Measurements from ENCODE around the gene CETP.

Gene CETP

DNA sequence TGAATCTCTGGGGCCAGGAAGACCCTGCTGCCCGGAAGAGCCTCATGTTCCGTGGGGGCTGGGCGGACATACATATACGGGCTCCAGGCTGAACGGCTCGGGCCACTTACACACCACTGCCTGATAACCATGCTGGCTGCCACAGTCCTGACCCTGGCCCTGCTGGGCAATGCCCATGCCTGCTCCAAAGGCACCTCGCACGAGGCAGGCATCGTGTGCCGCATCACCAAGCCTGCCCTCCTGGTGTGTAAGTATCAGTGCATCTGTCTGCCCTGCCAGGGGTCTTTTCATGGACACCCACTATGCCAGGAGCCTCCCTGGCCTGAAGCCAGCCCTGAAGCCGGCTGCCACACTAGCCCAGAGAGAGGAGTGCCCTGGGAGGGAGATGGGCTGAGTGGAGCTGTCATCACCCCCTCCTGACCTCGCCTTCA, at the start of gene CETP:
CETP (plus strand) TSS at position 100 of the 431 bp plus-strand sequence; CDS start at position 130, 30 bp downstream.
- no peak within 1 kb of the TSS for H3K4me3 ChIP-seq (ENCODE audit: low read length)
- no peak for TF ChIP-seq ZNF274 (IDR thresholded peaks at IDR 0.05; ENCODE audit: low read depth, low read length)

DNA sequence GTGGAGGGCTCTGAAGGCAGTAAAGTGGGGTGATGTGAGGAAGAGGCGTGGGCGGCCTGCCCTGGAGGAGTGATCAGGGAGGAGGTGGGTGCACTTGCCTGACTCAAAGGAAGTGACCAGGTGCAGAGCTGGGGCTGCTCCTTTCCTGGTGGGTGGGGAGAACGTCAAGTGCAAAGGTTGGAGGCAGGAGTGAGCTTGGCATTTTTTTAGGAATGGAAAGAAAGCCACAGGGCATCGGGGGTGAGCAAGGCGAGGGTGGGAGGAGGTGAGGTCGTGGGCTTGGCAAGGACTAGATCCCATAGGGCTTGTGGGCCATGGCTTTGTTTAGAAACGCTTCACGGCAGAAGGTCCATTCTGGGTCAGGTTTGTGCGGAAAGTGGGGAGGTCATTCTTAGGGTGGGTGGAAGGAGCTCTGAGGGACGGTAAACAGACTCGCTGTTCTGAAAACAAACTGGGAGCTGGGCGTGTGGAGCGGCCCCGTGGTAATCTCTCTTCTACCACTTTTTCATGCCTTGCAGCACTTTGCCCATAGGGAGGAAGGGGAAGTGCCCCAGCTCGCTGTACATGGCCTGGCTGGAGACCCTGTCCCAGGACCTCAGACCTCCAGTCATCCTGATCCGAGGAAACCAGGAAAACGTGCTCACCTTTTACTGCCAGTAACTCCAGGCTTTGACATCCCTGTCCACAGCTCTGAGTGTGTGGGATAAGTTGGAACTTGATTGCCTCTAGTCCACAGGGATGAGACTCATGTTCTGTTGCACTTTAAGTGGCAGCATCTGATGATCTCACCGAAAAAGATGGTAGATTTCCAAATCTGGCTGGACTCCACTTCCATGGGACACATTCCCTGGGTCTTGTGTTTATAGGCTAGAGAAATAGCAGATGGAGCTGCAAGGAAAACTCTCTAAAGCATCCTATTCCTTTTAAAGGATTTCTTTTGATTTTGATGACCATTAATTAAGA, 48.7 kb upstream of the CETP start:
- no peak for TF ChIP-seq ZNF274 (IDR thresholded peaks at IDR 0.05; ENCODE audit: low read depth, low read length)
- no peak overlapping the region for H3K4me3 ChIP-seq (ENCODE audit: low read length)

GRCh38 chr16:56914896-56915295, 46.9 kb upstream of the CETP start:
- no peak for TF ChIP-seq ZNF274 (IDR thresholded peaks at IDR 0.05; ENCODE audit: low read depth, low read length)
- no peak overlapping the region for H3K4me3 ChIP-seq (ENCODE audit: low read length)

GRCh38 chr16:56915336-56916119, 46.2 kb upstream of the CETP start:
- no peak for TF ChIP-seq ZNF274 (IDR thresholded peaks at IDR 0.05; ENCODE audit: low read depth, low read length)
- no peak overlapping the region for H3K4me3 ChIP-seq (ENCODE audit: low read length)

GRCh38 chr16:56916571-56917403, 45.0 kb upstream of the CETP start:
- H3K4me3 ChIP-seq (ENCODE audit: low read length), result peak overlapping the region; percentile 29; the same call in 1 of the 2 replicates
- TF ChIP-seq ZNF274 (IDR thresholded peaks at IDR 0.05; ENCODE audit: low read depth, low read length), result no peak

DNA sequence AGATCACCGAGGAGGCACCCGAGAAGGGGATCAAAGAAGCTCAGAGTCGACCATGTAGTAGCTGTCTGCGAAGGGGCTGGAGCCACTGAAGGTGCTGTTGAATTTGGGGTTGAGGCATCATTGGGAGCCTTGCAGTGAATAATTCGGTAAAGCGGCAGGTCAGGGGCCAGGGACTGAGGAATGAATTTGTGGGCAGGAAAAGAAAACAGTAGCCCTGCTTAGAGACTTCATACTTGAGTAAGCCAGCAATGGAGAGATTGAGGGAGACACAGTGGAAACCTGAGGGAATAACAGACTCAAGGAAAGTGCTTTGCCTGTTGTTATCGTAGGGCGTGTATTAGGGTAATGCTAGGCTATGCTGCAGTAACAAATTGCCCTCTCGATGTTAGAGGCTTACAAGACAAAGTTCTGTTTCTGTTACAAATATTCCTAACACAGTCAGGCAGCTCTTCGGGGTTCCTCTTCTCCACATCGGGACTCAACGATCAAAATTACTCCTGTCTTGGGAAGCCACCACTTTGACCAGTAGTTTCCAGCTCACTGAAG, 43.2 kb upstream of the CETP start:
- no peak overlapping the region for H3K4me3 ChIP-seq (ENCODE audit: low read length)
- no peak for TF ChIP-seq ZNF274 (IDR thresholded peaks at IDR 0.05; ENCODE audit: low read depth, low read length)

GRCh38 chr16:56919099-56919800, 42.5 kb upstream of the CETP start:
- TF ChIP-seq ZNF274 (IDR thresholded peaks at IDR 0.05; ENCODE audit: low read depth, low read length), result no peak
- no peak overlapping the region for H3K4me3 ChIP-seq (ENCODE audit: low read length)

GRCh38 chr16:56921571-56921970, 40.2 kb upstream of the CETP start:
- TF ChIP-seq ZNF274 (IDR thresholded peaks at IDR 0.05; ENCODE audit: low read depth, low read length), result no peak

GRCh38 chr16:56923481-56924091, 38.2 kb upstream of the CETP start:
- no peak overlapping the region for H3K4me3 ChIP-seq (ENCODE audit: low read length)
- TF ChIP-seq ZNF274 (IDR thresholded peaks at IDR 0.05; ENCODE audit: low read depth, low read length), result no peak

More at GRCh38 chr16:56921571-56921970, 40.2 kb upstream of the CETP start:
- H3K4me3 ChIP-seq (ENCODE audit: low read length), result no peak overlapping the region

DNA sequence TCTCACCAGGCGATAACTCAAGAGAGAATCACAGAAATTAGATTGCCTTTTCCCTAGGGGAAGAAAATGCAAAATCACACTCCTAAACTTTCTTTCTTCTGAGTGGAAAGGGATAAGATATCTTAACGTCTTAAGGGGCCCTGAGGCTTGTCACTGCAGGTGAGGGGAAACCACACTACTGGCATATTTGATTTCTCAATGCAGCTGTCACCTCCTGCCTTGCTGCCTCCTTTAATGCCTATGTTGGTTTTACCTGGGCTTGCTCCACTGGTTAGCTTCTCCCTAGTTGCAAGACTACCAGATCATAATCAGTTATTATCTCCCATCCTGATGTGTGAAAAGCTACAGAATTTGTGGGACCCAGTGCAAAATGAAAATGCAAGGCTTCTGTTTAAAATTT, 34.3 kb upstream of the CETP start:
- H3K4me3 ChIP-seq (ENCODE audit: low read length), result no peak overlapping the region
- no peak for TF ChIP-seq ZNF274 (IDR thresholded peaks at IDR 0.05; ENCODE audit: low read depth, low read length)

GRCh38 chr16:56929639-56930038, 32.1 kb upstream of the CETP start:
- no peak for TF ChIP-seq ZNF274 (IDR thresholded peaks at IDR 0.05; ENCODE audit: low read depth, low read length)
- H3K4me3 ChIP-seq (ENCODE audit: low read length), result no peak overlapping the region

DNA sequence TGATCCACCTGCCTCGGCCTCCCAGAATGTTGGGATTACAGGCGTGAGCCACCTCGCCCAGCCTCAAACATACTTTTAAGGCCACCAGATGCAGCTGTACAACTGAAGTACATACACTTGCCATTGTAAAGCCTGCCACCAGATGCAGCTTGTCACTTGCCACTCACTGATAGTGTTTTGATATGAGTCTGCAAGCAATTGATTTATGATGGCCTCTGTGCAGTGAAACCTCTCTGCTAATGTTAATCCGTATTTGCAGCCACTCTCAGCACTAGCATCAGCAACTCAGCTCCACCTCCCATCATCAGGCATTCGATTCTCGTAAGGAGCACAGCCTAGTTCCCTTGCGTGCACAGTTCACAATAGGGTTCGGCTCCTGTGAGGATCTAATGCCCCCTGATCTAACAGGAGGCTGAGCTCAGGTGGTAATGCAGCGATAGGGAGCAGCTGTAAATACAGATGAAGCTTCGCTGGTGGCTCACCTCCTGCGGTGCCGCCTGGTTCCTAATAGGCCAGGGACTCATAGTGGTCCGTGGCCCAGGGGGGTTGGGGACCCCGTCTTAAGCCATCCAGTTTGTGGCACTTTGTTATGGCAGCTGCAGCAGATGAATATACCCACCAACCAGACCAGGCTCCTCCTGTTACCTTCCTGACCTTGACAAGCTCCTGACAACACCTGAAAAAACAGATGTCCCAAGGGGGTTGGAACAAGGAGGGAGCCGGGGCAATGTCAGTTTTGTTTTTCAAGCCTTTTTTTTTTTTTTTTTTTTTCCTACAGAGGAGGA, 31.1 kb upstream of the CETP start:
- no peak overlapping the region for H3K4me3 ChIP-seq (ENCODE audit: low read length)
- TF ChIP-seq ZNF274 (IDR thresholded peaks at IDR 0.05; ENCODE audit: low read depth, low read length), result no peak
